A549 (cell line): Measurements from ENCODE around the gene KDM4B. TPM values are rescaled to one million over a fixed set of nuclear protein-coding genes. Genes with fewer than 3 reads are reported as not detected.

Experiments used
- ATAC-seq, 2 experiments: fragments of 200-7000 bp in 1 of 2; fragments of >200 bp in 1 of 2; cut with Nextera tagmentation in 1 of 2; cut with Tn5 transposase in 1 of 2; 3 replicates each; pipeline versions ENCODE4 v1.8.0 to v1.9.1; 2018 to 2020; ENCODE audit warnings: mild to moderate bottlenecking in 1 of 2, moderate library complexity in 1 of 2
- CTCF ChIA-PET: fragments of 300-600 bp; sonication (Branson Sonifier 250); formaldehyde crosslinking; extraction: SDS; loops from one replicate; lab custom pipeline; 2021; ENCODE audit warnings: antibody characterized with exemption, inconsistent platforms; lab: Yijun Ruan, JAX
- POLR2A ChIA-PET: fragments of 350-600 bp; formaldehyde crosslinking; extraction: SDS; loops from one replicate; lab custom pipeline; 2021; ENCODE audit warnings: antibody characterized with exemption, inconsistent platforms; lab: Yijun Ruan, JAX
- DNase-seq, 2 experiments: peaks; one replicate each; pipeline versions ENCODE4 v3.0.0 to v3.0.0-alpha.2; 2011 to 2016; ENCODE audit warnings: low read depth in 1 of 2, low spot score in 1 of 2
- FAIRE-seq: peaks from 2 replicates; lab custom pipeline; 2011; peaks lifted over from hg19 to GRCh38; lab: Jason Lieb, UNC
- H3K27ac ChIP-seq, 2 experiments: fragments of >200 bp; sonication (Bioruptor Twin); formaldehyde crosslinking; 3 replicates each; pipeline ENCODE4 v1.5.1; 2016 to 2017
- H3K4me1 ChIP-seq: fragments of >200 bp; sonication (Bioruptor Twin); formaldehyde crosslinking; 3 replicates; pipeline ENCODE4 v1.6.1; 2016
- H3K4me2 ChIP-seq: fragments of >200 bp; sonication (Bioruptor Twin); formaldehyde crosslinking; 3 replicates; pipeline ENCODE4 v1.6.1; 2016
- H3K4me3 ChIP-seq: fragments of >200 bp; sonication (Bioruptor Twin); formaldehyde crosslinking; 3 replicates; pipeline ENCODE4 v1.5.1; 2016
- H3K9me3 ChIP-seq: fragments of >200 bp; sonication (Bioruptor Twin); formaldehyde crosslinking; 3 replicates; pipeline ENCODE4 v1.6.1; 2016
- CBX8 ChIP-seq: fragments of 200-600 bp; sonication (generic); IDR thresholded peaks from 2 replicates; pipeline ENCODE4 v1.6.1; 2016
- CTCF ChIP-seq: fragments of >200 bp; sonication (Bioruptor Twin); formaldehyde crosslinking; IDR thresholded peaks from 3 replicates; pipeline ENCODE4 v1.5.1; 2016
- E2F6 ChIP-seq: IDR thresholded peaks from 2 replicates; pipeline ENCODE4 v1.6.1; 2012; ENCODE audit warnings: low read depth, borderline replicate concordance
- EHF ChIP-seq: fragments of 250-450 bp; sonication (Bioruptor Pico); IDR thresholded peaks from 2 replicates; pipeline ENCODE4 v1.5.0; 2020; ENCODE audit warnings: mild to moderate bottlenecking
- EP300 ChIP-seq, 2 experiments: fragments of >200 bp; sonication (Bioruptor Twin); formaldehyde crosslinking; IDR thresholded peaks; 2 replicates in 1 of 2; 3 replicates in 1 of 2; pipeline ENCODE4 v1.6.1; 2016 to 2017
- FOXS1 ChIP-seq: fragments of 250-450 bp; sonication (Bioruptor Pico); IDR thresholded peaks from 2 replicates; pipeline ENCODE4 v1.5.0; 2020; ENCODE audit warnings: mild to moderate bottlenecking, moderate library complexity
- GATA3 ChIP-seq: IDR thresholded peaks from 2 replicates; pipeline ENCODE4 v1.6.1; 2012; ENCODE audit warnings: borderline replicate concordance
- HOXB13 ChIP-seq: fragments of 250-450 bp; sonication (Bioruptor Pico); IDR thresholded peaks from 2 replicates; pipeline ENCODE4 v1.5.0; 2020; ENCODE audit warnings: low read depth, mild to moderate bottlenecking, moderate library complexity
- MYC ChIP-seq: IDR thresholded peaks from 2 replicates; pipeline ENCODE4 v1.6.1; 2012; ENCODE audit warnings: mild to moderate bottlenecking, inconsistent platforms, low read length, improper control_type of control experiment, borderline replicate concordance
- NFE2L2 ChIP-seq: fragments of 150-350 bp; conservative IDR thresholded peaks from 2 replicates; pipeline ENCODE4 v1.6.1; 2014; ENCODE audit warnings: low read length
- NR3C1 ChIP-seq: fragments of >200 bp; sonication (Bioruptor Twin); formaldehyde crosslinking; IDR thresholded peaks from 3 replicates; pipeline ENCODE4 v1.6.1; 2017
- POLR2AphosphoS2 ChIP-seq: conservative IDR thresholded peaks from 2 replicates; pipeline ENCODE4 v1.6.1; 2012; ENCODE audit warnings: low read length, improper control_type of control experiment, inconsistent platforms
- REST ChIP-seq: fragments of 200-600 bp; sonication (generic); IDR thresholded peaks from 2 replicates; pipeline ENCODE4 v1.6.1; 2016; ENCODE audit warnings: antibody characterized with exemption, mild to moderate bottlenecking, moderate library complexity
- RFX5 ChIP-seq: fragments of 450-650 bp; IDR thresholded peaks from 2 replicates; pipeline ENCODE4 v1.7.1; 2014; ENCODE audit warnings: antibody characterized with exemption, mild to moderate bottlenecking, moderate library complexity
- SMC3 ChIP-seq: fragments of >200 bp; sonication (Bioruptor Twin); formaldehyde crosslinking; IDR thresholded peaks from 3 replicates; pipeline ENCODE4 v1.6.1; 2018; ENCODE audit warnings: inconsistent platforms
- SREBF2 ChIP-seq: fragments of 450-650 bp; IDR thresholded peaks from 2 replicates; pipeline ENCODE4 v1.6.1; 2014; ENCODE audit warnings: mild to moderate bottlenecking, moderate library complexity
- ZFP36 ChIP-seq: fragments of 450-650 bp; IDR thresholded peaks from 2 replicates; pipeline ENCODE4 v1.6.1; 2014; ENCODE audit warnings: borderline replicate concordance; ENCODE audit not compliant: partially characterized antibody
- WGBS: methylation state at CpG from one replicate; pipeline ENCODE4 v1.1.6; 2017; ENCODE audit errors: missing lambda C conversion rate; 5-methylcytosine and 5-hydroxymethylcytosine counted together
- polyA plus RNA-seq, 4 experiments: library from polyadenylated mRNA; depleted of rRNA in 3 of 4; stranded (reverse); fragments of >200 nt; fragmentation: RNase III in 1 of 4; extraction: RNeasy Plus Mini Kit Qiagen cat#74134 plus additional on column Dnase treatment in 1 of 4; gene quantifications; 2 replicates in 3 of 4; 3 replicates in 1 of 4; pipeline ENCODE4 v1.2.3, GENCODE V29; 2011 to 2017
- TF ChIP-seq, protein P1 (sequence below): IDR thresholded peaks from 2 replicates; pipeline ENCODE4 v1.6.1; 2012
- TF ChIP-seq, protein P2 (sequence below): fragments of 150-350 bp; IDR thresholded peaks from 2 replicates; pipeline ENCODE4 v1.6.1; 2014; ENCODE audit warnings: low read depth, mild to moderate bottlenecking, low read length
- TF ChIP-seq, protein P3 (sequence below): fragments of >200 bp; sonication (Bioruptor Twin); formaldehyde crosslinking; IDR thresholded peaks from 3 replicates; pipeline ENCODE4 v1.6.1; 2016

KDM4B gene
- polyA plus RNA-seq, 2 of the 4 experiments (the other 2 are of a cell fraction): 3.0 to 4.6 TPM

GRCh38 chr19:5041168-5041912, 72.4 kb downstream of the KDM4B start:
- Histone ChIP-seq H3K4me2 (no peak overlapping the region), H3K4me3 (no peak overlapping the region), H3K9me3 (no peaks in the 10 kb centered on the region), H3K27ac (no peak overlapping the region)
- ATAC-seq (no peak), DNase-seq (no peak)
- ChIA-PET CTCF (interaction anchor here (2.9 kb wide), 1 partner anchor 10 kb away, joined by 16 read pairs; no protein-coding TSS in a partner anchor), POLR2A (no interaction called here)
- TF ChIP-seq, protein P1, sequence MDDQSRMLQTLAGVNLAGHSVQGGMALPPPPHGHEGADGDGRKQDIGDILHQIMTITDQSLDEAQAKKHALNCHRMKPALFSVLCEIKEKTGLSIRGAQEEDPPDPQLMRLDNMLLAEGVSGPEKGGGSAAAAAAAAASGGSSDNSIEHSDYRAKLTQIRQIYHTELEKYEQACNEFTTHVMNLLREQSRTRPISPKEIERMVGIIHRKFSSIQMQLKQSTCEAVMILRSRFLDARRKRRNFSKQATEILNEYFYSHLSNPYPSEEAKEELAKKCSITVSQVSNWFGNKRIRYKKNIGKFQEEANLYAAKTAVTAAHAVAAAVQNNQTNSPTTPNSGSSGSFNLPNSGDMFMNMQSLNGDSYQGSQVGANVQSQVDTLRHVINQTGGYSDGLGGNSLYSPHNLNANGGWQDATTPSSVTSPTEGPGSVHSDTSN: no peak
- TF ChIP-seq, protein P2, sequence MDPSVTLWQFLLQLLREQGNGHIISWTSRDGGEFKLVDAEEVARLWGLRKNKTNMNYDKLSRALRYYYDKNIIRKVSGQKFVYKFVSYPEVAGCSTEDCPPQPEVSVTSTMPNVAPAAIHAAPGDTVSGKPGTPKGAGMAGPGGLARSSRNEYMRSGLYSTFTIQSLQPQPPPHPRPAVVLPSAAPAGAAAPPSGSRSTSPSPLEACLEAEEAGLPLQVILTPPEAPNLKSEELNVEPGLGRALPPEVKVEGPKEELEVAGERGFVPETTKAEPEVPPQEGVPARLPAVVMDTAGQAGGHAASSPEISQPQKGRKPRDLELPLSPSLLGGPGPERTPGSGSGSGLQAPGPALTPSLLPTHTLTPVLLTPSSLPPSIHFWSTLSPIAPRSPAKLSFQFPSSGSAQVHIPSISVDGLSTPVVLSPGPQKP: no peak
- no peak for TF ChIP-seq CBX8
- TF ChIP-seq MYC: no peak
- TF ChIP-seq E2F6: no peak
- TF ChIP-seq, protein P3, sequence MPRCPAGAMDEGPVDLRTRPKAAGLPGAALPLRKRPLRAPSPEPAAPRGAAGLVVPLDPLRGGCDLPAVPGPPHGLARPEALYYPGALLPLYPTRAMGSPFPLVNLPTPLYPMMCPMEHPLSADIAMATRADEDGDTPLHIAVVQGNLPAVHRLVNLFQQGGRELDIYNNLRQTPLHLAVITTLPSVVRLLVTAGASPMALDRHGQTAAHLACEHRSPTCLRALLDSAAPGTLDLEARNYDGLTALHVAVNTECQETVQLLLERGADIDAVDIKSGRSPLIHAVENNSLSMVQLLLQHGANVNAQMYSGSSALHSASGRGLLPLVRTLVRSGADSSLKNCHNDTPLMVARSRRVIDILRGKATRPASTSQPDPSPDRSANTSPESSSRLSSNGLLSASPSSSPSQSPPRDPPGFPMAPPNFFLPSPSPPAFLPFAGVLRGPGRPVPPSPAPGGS: no peak
- no peak for TF ChIP-seq HOXB13 (CRISPR knock-in tag)
- TF ChIP-seq, all 56 proteins: peak for 0
- no peak for FAIRE-seq
- WGBS: 89% methylated on average over 15 of the region's 29 CpGs
- peaks cover 10% of the 10 kb centered on the region for H3K4me1 ChIP-seq

- no peak overlapping the region for H3K27ac ChIP-seq
- H3K4me3 ChIP-seq: no peak overlapping the region
- DNase-seq (no peak), ATAC-seq (no peak), FAIRE-seq (no peak)
- no peak for TF ChIP-seq CTCF
- no peak for TF ChIP-seq FOXS1 (CRISPR knock-in tag)
- no peak for TF ChIP-seq NR3C1
- TF ChIP-seq EP300 (IDR thresholded peaks at IDR 0.05): no peak
- TF ChIP-seq SREBF2: no peak
- no peak for TF ChIP-seq NFE2L2
- no peak for TF ChIP-seq RFX5
- no peak for TF ChIP-seq EHF (CRISPR knock-in tag)
- no peak for TF ChIP-seq POLR2AphosphoS2
- TF ChIP-seq HOXB13 (CRISPR knock-in tag): no peak
- no peak for TF ChIP-seq GATA3
- TF ChIP-seq SMC3: no peak
- no peak for TF ChIP-seq ZFP36
- no peak for TF ChIP-seq REST
- WGBS: 88% methylated on average over 8 of the region's 11 CpGs
- no peaks in the 10 kb centered on the region for H3K9me3 ChIP-seq
- ChIA-PET CTCF (interaction anchor here (2.9 kb wide), 1 partner anchor 10 kb away, joined by 16 read pairs; no protein-coding TSS in a partner anchor), POLR2A (no interaction called here)
- H3K4me2 ChIP-seq: no peak overlapping the region
- H3K4me1 ChIP-seq: peaks cover 15% of the 10 kb centered on the region
These were observed 72.9 kb downstream of the KDM4B start for GRCh38 chr19:5041913-5042187.
